ENCODE measurements around the gene CNR1. TPM values are rescaled to one million over a fixed set of nuclear protein-coding genes. Genes with fewer than 3 reads are reported as not detected.

The CNR1 gene
- under 0.01 TPM in 1 of 2 replicates, not detected in the other for total RNA-seq

GRCh38 chr6:88165844-88166492 lies at the start of gene CNR1:
CNR1 (minus strand) TSS chr6:88166347; CDS start chr6:88145274, 21,073 bp downstream.

Other genes with a start within 250 kb of the CNR1 start
- not detected in 2 replicates for gene SPACA1, start 118.5 kb downstream of the CNR1 start, total RNA-seq